ENCODE data around the gene ESRP2. TPM values are rescaled to one million over a fixed set of nuclear protein-coding genes. Genes with fewer than 3 reads are reported as not detected.

Gene ESRP2
- total and polyA plus RNA-seq, 9 of the 15 experiments (the other 6 are each of a cell fraction or from before 2014, with no cell fraction given): 0.05 to 0.15 (median 0.07) TPM; not detected in 6

DNA sequence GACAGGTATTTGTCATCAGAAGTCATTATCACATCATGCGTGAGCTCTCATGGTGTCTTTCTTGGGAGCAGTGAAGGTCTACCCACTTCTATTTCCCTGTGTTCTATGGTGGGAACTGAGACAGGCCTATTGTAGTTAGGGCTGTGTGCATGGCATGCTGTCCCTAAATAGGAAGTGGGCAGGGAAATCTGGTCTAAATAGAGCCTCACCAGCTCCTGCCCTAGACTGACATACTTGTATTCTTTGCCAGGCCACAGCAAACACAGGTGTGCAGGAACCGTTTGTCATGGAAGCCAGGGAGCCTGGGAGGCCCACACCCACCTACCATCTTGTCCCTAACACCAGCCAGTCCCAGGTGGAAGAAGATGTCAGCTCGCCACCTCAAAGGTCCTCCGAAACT lies 38.5 kb upstream of the ESRP2 start:
- no peak for ATAC-seq
- Histone ChIP-seq H3K36me3 (ENCODE audit: control insufficient read depth, insufficient read depth, low read length) (peaks cover 62% of the 10 kb centered on the region), H3K79me2 (ENCODE audit: control insufficient read depth, insufficient read depth, low read length) (peaks cover 43% of the 10 kb centered on the region), H3K9me1 (ENCODE audit: control insufficient read depth, insufficient read depth, low read length) (no peaks in the 10 kb centered on the region), H3K9ac (ENCODE audit: insufficient read depth in 1 of 2, low read depth in 2 of 2, low read length in 2 of 2) (no peak overlapping the region), H3K4me3 (no peak overlapping the region), H4K20me1 (replicated peaks; ENCODE audit: control insufficient read depth, insufficient read depth, low read length) (peaks cover 22% of the 10 kb centered on the region), H3K27ac (ENCODE audit: extremely low read depth, low read depth, low read length) (no peak overlapping the region), H3K4me1 (replicated peaks in 1 of 2; ENCODE audit: control insufficient read depth in 2 of 2, insufficient read depth in 2 of 2, low read length in 2 of 2) (peaks cover 0 to 9% of the 10 kb centered on the region in 2 experiments; a peak in 1 of 5 replicates), H3K9me3 (replicated peaks; ENCODE audit: control insufficient read depth, insufficient read depth, low read depth, low read length) (no peaks in the 10 kb centered on the region), H2AFZ (ENCODE audit: low read depth, low read length) (no peak overlapping the region), H3K27me3 (ENCODE audit: control insufficient read depth in 2 of 2, insufficient read depth in 2 of 2, low read length in 2 of 2) (no peaks in the 10 kb centered on the region), H3K4me2 (ENCODE audit: insufficient read depth, low read length) (no peak overlapping the region)
- ChIA-PET CTCF (ENCODE audit: low intra/inter-chr PET ratio) (no interaction called here), POLR2A (interaction anchor here (0.7 to 1.1 kb wide), 3 partner anchors 9 to 63 kb away, joined by 3 to 8 read pairs (median 4); partner anchors contain the start of gene SLC7A6)
- intact Hi-C loops (cut with micrococcal nuclease): no loop called here
- no TSS peak for BruUV-seq (replicated peaks)
- no peak for FAIRE-seq
- in situ Hi-C loops (cut with MboI): no loop called here
- WGBS (ENCODE audit: insufficient coverage, low coverage, missing lambda C conversion rate): 93% methylated on average over 4 of the region's 4 CpGs
- no peak for DNase-seq (ENCODE audit: extremely low read depth in 1 of 4, low spot score in 3 of 4)
- no peak for TF ChIP-seq HNRNPK (IDR thresholded peaks at IDR 0.05; ENCODE audit: low read depth, low read length, poor library complexity, severe bottlenecking)
- no peak for TF ChIP-seq CREB1 (IDR thresholded peaks at IDR 0.05)
- TF ChIP-seq CREB1 (CRISPR knock-in tag; IDR thresholded peaks at IDR 0.05): no peak
- TF ChIP-seq CEBPG (CRISPR knock-in tag; IDR thresholded peaks at IDR 0.05): no peak
- TF ChIP-seq CEBPG (tag; conservative IDR thresholded peaks at IDR 0.05 in 1 of 2, IDR thresholded peaks at IDR 0.05 in 1 of 2): no peak
- no peak for TF ChIP-seq ZNF445 (CRISPR knock-in tag; IDR thresholded peaks at IDR 0.05; ENCODE audit: low read depth)
- no peak for TF ChIP-seq XRCC5 (IDR thresholded peaks at IDR 0.05; ENCODE audit: low read depth, low read length)
- TF ChIP-seq, protein P1, sequence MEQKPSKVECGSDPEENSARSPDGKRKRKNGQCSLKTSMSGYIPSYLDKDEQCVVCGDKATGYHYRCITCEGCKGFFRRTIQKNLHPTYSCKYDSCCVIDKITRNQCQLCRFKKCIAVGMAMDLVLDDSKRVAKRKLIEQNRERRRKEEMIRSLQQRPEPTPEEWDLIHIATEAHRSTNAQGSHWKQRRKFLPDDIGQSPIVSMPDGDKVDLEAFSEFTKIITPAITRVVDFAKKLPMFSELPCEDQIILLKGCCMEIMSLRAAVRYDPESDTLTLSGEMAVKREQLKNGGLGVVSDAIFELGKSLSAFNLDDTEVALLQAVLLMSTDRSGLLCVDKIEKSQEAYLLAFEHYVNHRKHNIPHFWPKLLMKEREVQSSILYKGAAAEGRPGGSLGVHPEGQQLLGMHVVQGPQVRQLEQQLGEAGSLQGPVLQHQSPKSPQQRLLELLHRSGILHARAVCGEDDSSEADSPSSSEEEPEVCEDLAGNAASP (IDR thresholded peaks at IDR 0.05): no peak
- TF ChIP-seq, protein P2, sequence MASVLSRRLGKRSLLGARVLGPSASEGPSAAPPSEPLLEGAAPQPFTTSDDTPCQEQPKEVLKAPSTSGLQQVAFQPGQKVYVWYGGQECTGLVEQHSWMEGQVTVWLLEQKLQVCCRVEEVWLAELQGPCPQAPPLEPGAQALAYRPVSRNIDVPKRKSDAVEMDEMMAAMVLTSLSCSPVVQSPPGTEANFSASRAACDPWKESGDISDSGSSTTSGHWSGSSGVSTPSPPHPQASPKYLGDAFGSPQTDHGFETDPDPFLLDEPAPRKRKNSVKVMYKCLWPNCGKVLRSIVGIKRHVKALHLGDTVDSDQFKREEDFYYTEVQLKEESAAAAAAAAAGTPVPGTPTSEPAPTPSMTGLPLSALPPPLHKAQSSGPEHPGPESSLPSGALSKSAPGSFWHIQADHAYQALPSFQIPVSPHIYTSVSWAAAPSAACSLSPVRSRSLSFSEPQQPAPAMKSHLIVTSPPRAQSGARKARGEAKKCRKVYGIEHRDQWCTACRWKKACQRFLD (CRISPR knock-in tag; IDR thresholded peaks at IDR 0.05): no peak
- no peak for TF ChIP-seq FOSL1 (tag; conservative IDR thresholded peaks at IDR 0.05)
- TF ChIP-seq, protein P3, sequence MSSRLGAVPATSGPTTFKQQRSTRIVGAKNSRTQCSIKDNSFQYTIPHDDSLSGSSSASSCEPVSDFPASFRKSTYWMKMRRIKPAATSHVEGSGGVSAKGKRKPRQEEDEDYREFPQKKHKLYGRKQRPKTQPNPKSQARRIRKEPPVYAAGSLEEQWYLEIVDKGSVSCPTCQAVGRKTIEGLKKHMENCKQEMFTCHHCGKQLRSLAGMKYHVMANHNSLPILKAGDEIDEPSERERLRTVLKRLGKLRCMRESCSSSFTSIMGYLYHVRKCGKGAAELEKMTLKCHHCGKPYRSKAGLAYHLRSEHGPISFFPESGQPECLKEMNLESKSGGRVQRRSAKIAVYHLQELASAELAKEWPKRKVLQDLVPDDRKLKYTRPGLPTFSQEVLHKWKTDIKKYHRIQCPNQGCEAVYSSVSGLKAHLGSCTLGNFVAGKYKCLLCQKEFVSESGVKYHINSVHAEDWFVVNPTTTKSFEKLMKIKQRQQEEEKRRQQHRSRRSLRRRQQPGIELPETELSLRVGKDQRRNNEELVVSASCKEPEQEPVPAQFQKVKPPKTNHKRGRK (tag; IDR thresholded peaks at IDR 0.05): no peak
- TF ChIP-seq, protein P4, sequence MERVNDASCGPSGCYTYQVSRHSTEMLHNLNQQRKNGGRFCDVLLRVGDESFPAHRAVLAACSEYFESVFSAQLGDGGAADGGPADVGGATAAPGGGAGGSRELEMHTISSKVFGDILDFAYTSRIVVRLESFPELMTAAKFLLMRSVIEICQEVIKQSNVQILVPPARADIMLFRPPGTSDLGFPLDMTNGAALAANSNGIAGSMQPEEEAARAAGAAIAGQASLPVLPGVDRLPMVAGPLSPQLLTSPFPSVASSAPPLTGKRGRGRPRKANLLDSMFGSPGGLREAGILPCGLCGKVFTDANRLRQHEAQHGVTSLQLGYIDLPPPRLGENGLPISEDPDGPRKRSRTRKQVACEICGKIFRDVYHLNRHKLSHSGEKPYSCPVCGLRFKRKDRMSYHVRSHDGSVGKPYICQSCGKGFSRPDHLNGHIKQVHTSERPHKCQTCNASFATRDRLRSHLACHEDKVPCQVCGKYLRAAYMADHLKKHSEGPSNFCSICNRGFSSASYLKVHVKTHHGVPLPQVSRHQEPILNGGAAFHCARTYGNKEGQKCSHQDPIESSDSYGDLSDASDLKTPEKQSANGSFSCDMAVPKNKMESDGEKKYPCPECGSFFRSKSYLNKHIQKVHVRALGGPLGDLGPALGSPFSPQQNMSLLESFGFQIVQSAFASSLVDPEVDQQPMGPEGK (CRISPR knock-in tag; IDR thresholded peaks at IDR 0.05; ENCODE audit: borderline replicate concordance): no peak
- no peak for TF ChIP-seq MAFK (IDR thresholded peaks at IDR 0.05; ENCODE audit: low read length)
- no peak for TF ChIP-seq ELF1 (tag; IDR thresholded peaks at IDR 0.05)
- no peak for TF ChIP-seq BRF1 (IDR thresholded peaks at IDR 0.05; ENCODE audit: borderline replicate concordance, extremely low read depth, insufficient read length)
- no peak for TF ChIP-seq GABPB2 (CRISPR knock-in tag; conservative IDR thresholded peaks at IDR 0.05)
- no peak for TF ChIP-seq MTF1 (CRISPR knock-in tag; IDR thresholded peaks at IDR 0.05; ENCODE audit: borderline replicate concordance)
- no peak for TF ChIP-seq ZNF644 (tag; IDR thresholded peaks at IDR 0.05; ENCODE audit: low read depth)

Measured in K562 (cell line).